AG20443 (cell line): Measurements from ENCODE around the gene ROBO1.

ENCODE experiments used
- DNase-seq: peaks from one replicate; pipeline ENCODE4 v3.0.0; 2012; ENCODE audit warnings: low spot score, mixed read lengths

ROBO1 gene

DNA sequence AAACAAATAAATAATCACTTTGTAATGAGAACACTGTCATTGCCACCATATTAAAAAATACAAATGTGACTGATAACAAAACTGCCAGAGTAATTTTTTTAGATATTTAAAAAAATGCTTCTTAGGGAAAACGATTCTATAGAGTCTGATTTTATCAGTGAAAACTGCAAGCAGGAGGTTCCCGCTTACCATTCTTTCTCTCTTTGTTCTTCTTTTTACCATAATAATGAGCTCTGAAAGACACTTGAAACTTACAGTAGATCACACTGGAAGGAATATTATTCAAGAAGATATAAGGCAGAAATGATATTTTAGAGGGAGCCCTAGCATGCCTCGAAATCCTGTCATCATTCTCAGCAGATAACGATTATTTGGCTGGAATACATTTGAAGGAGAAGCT lies 701.3 kb downstream of the ROBO1 start:
- no peak for DNase-seq

DNA sequence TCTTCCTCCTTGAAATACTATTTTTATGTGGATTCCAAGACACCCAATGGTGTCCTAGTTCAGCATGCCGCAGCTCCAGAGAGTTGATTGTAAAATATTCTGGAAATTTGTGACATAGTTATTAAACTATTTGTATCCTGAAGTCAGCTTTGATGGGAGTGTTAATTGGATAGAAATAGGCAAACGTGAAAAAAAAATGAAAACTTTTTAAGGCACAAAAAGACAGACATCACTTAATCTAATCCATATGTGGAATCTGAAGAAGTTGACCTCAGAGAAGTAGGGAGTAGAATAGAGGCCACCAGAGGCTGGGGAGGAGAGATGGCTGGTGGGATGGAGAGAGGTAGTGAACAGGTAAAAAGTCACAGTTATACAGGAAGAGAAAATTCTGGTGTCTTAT lies 704.2 kb downstream of the ROBO1 start:
- peak; percentile 4 for DNase-seq

DNA sequence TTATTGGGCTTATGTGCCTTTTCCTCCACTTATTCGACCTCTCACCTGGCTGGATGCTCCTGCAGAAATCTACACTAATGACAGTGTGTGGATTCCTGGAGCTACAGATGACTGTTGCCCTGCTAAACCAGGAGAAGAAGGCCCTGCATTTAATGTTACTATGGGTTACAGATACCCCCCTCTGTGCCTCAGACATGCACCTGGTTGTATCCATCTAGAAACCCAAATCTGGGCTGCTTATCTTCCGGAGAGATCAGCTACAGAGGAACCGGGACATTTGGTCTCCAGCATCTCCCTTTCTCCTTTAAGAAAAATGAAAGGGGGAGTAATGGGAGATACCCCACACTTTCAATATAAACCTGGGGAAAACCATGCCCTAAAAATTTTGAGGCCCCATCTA lies 710.0 kb downstream of the ROBO1 start:
- no peak for DNase-seq

DNA sequence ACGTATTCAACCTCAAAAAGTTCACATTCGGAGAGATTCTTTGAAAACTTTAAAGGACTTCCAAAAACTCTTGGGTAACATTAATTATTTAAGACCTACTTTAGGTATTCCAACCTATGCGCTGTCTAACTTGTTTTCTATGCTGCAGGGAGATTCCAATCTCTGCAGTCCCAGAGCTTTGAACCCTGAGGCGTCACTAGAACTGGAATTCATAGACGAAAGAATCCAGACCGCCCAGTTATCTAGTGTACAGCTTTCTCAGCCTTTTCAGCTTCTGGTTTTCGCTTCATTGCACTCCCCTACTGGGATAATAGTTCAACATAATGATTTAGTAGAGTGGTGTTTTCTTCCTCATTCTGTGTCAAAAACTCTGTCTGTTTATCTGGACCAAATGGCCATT lies 711.3 kb downstream of the ROBO1 start:
- no peak for DNase-seq

DNA sequence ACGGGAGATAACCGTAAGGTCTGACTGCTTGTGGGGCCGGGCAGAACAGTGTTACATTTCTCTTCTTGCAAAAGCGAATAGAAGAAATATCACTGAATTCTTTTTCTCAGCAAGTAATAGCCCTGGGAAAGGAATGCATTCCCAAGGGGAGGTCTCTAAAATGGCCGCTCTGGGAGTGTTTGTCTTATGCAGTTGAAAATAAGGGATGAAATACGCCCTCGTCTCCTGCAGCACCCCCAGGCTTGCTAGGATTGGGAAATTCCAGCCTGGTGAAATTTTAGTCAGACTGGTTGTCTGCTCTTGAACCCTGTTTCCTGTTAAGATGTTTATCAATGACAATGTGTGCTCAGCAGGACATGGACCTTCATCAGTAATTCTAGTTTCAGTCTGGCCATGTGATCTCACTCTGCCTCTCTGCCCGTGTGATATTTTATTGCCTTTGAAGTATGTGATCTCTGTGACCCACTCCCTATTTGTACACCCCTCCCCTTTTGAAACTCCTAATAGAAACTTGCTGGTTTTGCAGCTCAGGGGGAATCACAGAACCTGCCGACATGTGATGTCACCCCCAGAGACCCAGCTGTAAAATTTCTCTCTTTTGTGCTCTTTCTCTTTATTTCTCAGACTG lies 715.6 kb downstream of the ROBO1 start:
- DNase-seq: no peak

DNA sequence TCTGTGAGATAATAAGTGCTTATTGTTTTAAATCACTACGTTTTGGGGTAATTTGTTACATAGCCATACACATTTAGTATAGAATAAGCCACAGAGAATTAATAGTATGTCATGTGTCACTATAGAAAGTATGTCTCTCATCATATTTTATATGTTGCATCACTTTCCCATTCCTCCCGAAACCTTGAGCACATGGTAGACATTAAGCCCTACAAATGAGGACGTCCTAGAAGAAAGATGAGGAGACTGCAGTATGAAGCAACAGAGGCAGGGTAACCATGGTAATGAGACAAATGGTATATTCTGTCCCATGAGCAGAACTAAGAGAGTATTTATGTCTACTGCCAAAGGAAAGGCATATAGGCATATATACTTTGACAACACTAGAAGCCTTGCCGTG lies 720.2 kb downstream of the ROBO1 start:
- DNase-seq: no peak

DNA sequence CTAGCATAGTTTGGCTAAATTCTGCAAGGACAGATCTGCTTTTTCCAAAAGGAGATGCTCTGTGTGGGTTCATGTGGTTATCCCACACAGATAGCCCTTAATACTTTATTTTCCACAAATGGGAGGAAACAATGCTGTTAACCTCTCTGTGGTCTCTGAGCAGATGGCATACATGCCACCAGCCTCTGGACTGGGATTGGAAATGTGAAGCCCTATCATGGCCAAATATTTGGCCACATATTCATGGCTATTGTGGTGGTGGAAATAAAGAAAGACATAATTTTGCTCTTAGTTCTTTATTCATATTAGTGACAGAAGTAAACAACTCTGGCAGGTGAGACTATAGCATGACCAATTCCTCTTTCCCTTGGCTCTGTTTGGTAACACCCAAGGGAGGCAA lies 726.2 kb downstream of the ROBO1 start:
- no peak for DNase-seq

DNA sequence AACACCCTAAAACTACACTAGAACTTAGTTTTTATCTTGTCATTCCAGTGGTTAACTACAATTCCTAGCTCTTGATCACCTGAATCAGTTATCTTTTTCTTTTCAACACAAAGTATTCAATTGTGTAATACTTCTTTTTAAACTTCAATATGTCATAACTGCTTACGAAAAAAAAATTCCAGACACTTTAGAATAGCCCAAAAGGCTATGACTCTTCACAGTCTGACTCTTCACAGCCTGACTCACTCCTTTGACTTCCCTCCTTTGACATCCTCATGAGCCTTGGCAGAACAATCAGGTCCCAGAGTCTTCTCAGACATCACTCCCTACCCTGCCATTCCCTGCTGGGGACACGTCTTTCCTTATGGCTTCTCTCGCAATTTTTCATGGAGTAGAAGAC lies 727.1 kb downstream of the ROBO1 start:
- DNase-seq: peak; percentile 76

DNA sequence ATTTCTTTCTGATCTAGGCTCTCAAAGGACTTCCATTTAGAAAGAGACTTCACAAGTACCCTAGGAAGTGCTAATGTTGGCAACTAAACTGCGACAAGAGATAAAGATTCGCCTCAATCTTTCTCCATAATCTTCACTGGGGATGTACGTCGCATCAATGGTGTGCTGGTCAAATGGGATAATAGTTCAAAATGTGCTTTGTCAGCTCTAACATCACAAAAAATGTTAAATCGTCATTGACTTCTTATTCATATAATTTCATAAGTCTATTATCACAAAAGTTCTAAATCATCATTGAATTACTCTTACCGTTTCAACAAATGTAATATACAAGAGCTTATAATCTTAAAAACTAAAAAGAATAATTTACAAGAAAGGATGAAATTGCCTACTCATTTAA lies 727.7 kb downstream of the ROBO1 start:
- DNase-seq: no peak

DNA sequence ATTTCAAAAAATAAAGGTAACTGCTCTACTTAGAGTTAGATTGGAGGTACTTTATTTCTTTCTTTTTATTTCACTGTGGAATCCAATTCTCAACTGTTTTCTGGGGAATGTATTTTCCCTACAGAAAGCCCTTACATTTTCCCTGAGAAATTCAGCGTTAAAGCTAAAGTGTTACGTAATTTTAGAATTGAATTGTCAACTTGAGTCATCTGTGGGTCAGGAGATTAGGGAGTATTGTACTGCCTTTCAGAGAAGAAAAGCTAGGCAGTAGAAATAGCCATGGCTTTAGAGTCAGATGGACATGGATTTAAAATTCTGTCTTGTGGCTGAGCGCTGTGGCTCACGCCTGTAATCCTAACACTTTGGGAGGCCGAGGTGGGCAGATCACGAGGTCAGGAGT lies 728.6 kb downstream of the ROBO1 start:
- no peak for DNase-seq

DNA sequence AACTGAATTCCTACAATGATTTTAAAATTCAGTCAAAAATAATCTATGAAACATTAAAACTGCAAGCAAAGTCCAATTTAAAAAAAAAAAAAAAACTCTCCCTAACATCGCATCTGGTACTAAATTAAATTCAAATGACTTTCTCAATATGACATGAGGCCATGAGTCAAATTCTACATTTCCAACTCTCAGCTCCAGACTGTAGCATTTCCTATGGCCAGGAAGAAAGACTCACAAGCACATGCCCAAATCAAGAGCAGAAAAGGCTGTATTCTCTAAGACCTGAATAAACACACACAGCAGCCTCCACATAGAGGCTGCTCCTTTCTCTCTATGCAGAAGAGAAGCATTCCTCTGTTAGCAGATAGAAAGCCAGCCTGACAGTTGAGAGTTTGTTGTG lies 729.2 kb downstream of the ROBO1 start:
- DNase-seq: no peak

DNA sequence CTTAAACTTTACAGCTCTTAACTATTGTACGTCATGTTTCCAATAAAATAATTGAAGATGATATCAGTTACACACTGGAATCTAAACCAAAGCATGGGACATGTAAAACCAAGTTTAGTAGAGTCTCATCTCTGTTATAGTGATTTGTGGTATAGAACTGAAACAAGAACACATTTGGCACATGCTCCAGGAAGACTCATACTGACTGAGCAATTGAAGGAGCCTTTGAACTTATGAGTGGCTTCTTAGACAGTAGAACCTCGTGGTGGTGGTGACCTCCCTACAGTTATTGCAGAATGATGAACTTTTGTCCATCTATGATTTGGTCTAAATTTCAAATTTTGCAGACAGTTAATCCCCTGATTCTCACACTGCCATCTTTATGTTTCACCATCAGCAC lies 729.7 kb downstream of the ROBO1 start:
- no peak for DNase-seq

DNA sequence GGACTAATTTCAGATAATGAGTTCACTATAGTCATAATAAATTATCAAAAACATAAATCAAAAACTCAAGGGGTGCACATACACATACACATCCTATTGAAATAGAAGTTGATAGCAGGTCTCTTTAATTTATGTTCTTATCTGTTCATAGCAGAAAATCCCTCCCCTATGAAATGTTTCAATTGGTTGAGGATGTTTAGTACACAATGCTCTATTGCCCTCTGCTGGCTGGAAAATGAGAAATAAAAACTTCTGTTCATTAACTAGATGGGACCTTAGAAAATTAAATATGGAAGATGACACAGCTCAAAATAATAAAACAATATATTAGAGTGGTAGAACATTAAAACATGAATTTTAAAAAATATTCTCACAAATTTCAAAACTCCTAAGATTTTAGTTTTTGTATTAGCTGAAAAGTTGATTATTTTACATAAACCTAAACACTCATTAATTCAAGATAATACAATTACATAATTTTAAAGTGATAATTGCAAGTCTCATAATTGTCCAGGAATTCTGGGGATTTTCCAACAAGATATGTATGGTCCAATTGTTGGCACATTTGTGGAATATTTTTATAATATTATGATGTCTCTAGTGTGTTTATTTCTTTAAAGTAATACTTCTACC lies 735.0 kb downstream of the ROBO1 start:
- DNase-seq: peak; percentile 30

DNA sequence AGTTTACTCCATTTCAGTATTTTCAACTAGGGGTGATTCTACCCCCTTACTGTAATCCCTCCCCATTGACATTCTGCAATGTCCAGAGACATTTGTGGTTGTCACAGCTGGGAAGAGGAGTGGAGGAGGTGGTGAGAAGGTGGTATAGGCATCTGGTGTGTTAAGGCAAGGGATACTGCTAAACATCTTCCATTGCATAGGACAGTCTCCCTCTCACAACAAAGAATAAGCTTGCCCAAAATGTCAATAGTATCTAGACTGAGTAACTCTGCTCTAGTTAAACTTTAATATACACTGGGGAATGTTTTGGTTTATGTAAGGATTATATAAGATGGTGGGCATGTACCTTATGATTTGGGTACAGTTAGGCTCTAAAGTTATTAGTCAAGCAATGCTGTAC lies 737.6 kb downstream of the ROBO1 start:
- DNase-seq: no peak

DNA sequence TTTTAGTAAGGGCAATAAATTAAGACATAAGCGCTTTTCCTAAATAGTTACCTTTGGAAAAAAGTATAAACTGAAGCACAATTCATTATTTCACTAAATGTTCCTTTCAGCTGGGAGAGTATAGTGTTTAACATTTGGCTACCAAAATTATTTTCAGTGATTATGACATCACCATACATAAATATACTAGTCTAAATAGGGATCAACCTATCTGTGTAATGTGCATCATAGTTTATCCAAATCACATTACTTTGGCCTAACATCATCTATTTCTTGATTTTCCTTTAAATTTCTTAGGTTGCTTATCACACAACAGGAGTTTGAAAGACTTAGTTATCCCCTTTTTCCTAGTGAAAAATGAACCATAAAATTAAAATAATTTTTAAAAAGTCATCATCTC lies 738.9 kb downstream of the ROBO1 start:
- no peak for DNase-seq

DNA sequence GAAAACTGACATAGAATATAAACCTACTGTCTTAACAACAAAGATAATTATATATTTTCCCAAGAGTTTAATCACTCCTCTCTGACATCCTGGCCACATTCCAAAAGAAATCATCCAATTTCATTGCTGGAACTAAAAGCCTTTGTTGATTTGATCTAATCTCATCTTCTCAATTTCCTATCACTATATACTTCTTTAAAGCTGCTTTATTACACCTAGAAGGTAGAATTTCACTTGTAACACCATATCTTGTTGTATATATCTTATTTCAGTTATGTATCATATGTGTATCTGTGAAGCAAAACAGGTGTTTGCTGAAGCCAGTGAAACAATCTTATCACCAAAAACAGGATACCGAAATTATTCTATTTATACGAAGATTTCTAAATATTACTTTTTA lies 740.2 kb downstream of the ROBO1 start:
- DNase-seq: no peak

DNA sequence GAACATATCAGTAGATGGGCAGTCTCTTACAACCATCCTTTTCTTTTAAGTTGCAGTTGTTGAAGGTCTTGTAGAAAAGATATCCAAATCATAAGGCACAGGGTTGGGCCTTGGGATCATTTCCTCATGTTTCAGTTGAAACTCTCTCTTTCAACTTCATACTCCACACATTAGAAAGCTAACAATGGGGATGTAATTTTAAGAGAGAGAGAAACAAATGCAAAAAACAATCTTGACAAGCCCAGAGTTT lies 747.9 kb downstream of the ROBO1 start:
- no peak for DNase-seq

DNA sequence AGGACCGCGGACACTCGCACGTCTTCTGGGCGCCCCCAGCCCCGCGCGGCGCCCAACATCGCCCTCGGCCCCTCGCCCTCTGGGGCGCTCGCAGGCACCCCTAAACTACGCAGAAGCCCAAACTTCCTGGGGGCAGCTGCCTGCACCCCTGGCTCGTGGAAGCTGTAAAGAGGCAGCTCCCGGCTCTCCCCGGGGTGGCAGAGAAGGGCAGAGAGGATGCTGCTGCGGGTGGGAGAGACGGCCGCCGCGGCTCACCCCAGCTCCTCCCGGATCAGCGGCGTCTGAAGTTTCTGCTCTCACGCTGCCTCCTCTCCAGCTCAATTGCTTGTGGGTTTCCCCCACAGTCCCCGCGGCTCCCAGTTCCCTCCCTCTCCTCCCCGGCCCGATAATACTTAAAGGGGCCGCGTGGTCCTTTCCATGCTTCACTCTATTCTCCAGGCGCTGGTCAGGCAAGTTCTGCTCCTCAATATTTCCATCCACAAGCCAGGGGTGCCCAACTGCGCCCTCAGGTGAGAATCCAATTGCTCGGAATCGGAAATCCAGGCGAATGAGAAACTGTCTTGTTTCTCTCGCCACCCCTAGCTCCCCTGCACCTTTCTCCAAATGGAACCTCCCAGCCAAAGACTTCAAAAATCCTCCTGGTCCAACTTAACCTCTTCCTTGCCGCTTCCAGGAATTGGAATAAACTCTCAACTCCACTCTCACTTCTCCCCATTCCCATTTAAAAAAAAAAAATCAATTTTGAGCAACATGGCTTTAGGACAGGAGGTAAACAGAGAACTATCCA lies 748.5 kb downstream of the ROBO1 start:
- peak; percentile 93 for DNase-seq

DNA sequence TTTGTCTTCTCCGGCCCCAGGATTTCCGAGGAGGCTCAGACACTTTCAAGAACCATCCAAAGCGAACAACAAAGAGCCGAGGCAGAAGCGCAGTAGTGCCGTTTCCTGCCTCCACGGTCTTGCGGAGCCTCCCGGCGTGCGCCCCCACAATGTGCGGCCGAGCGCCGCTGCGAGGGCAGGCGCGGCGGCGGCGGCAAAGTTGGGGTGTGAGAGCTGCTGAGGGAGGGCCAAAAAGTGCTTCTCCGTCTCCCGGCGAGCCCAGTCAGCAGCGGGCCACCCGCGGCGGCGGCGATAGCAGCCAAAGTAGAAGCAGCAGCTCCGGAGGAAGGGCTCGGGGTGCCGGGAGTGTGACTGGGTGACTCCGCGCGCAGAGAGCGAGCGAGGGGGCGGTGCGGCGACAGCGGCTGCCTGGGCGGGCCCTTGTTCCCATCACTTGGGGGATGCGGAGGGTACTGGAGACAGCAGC lies 749.1 kb downstream of the ROBO1 start:
- DNase-seq: peak; percentile 78

DNA sequence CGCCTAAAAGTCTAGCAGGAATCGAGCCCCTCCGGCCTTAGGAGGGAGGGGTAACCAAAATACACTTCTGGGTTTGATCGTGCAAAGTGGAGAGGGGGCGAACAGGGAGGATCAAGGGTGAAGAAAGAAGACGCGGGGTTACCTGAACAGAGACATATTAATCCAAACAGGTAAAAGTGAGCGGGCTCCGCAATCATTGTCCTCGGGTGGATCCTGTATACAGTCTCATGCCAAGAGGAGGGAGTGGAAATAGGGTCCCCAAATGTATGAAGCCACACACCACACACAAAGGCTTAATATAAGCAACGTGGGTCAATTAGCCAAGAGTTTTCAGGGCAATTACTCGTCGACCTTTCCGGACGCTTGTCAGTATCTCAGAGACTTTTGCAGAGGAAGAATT lies 749.5 kb downstream of the ROBO1 start:
- DNase-seq: no peak

DNA sequence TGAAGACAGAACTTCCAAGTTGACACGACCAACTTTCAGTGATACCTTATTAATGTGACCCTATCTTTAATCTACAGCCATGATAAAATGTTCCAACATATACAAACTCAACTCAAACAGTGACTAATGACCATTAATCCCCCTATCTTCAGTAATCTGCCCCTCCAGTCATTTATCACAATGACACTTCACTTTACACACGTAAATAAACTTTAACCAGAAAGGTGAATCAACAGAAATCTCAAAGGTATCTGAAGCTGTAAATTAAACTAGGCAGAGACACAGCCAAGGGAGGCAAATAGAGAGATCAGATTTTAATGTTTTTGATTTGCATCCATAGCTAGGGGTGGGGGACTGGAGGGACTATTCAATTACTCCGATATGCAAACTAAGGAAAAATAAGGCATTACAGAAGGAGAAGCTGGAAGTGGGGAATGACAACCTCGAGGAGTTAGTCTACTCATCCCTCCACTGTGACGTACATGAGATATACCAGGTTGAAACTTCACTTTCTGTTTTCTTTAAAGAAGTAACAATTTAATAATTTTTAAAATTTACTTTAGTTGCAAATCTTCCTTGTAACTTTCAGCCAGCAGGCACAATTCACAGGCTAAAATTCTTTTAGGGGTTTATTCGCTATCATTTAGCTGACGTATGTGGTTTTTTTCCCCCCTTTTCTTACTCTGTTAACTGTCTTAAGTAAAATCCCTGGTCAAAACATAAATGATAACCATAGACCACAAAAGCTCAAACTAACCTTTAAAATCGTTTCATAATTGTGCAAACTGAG lies 751.0 kb downstream of the ROBO1 start:
- peak; percentile 20 for DNase-seq

DNA sequence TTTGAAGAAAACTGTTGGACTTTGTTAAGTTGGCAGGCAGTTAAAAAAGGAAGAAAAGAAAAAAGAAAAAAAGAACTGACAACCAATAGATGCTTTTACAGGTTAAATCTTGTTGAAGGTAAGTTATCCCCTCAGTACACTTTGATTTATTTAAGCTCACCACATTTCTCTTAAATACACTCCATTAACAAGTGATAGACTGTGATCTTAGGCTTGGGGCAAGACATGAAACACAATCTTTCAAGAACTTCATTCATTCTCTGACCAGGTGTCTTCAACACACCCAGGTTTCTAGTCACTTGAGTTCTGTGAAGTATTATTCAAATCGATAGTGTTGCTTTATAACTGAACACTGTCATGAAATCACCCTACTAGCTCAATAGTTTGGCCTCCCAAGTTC lies 751.9 kb downstream of the ROBO1 start:
- no peak for DNase-seq

DNA sequence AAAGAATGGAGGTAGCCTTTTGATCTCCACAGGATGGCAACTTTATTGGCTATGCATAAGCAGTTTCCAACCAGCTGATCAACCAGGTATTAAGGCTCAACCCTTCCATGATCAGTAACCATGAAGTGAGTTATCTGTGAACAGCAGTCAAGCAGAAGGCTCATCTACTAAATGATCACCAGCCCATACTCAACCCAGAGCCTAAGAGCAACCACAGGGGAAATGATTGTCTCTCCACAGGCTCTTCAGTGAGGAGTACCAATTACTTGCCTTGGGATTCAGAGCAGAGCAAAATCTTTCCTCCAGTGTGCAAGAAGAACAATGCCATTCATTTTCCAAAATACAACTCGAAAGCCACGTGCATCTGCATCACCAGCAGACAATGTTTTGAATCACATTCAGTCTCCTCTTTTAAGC lies 754.8 kb downstream of the ROBO1 start:
- no peak for DNase-seq
